NCI-H1417 treated with DMSO at 0.1 percent for 48 hours (cell line): ENCODE data around the gene MOCS1.

Source experiments
- DNase-seq: peaks from one replicate; lab custom pipeline; 2025; lab: John Stamatoyannopoulos, UW

The MOCS1 gene

DNA sequence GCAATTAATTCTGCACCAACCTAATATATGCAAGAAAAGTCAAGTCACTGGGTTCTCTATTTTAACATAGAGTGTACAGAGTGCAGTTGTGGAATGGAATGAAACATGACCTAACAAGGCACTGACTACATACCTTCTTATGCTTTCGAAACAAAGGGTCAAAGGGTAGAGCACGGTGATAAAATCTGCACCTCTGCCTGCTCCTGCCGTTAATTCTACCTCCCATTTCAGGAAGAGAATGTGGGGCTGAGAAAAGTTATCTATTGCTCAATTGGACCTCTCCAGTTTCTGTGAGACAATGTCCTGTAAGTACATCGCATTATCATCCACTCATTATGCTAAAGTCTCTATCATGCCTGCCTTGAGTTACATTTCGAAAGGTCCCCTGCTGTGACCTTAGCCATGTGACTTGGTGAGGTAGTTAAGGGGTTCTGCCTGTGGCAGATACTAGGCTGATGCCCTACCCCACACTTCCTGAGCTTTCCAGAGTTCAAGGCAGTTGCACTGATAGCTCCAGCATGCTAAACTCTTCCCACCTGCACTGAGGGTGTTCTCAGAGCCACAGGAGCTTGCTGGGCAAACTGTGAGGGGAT lies 14.0 kb upstream of the MOCS1 start:
- DNase-seq, result no peak

- DNase-seq, result no peak
Observed at GRCh38 chr6:39947611-39948068, 13.4 kb upstream of the MOCS1 start.

DNA sequence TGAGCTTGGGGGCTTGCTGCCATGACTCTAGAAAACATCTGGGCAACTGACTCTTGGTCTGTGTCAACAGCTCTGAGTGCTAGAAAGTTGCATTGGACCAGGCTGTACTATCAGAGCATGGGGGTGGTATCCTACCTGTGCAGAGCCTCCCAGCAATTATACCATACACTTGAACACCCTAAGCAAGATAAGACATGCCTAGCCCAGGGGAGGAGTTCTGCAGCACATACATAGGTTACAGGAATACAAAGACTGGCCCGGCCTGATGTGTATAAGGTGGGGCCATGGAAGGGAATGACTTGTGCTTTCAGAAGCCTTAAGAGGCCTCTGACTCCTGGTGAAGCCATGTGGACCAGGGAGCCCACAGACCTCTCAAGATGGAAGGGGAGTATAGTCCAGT lies 11.4 kb upstream of the MOCS1 start:
- DNase-seq, result no peak

- no peak for DNase-seq
Observed at GRCh38 chr6:39942903-39943580, 8.8 kb upstream of the MOCS1 start.

GRCh38 chr6:39941820-39942219 lies 7.6 kb upstream of the MOCS1 start:
- DNase-seq, result no peak

DNA sequence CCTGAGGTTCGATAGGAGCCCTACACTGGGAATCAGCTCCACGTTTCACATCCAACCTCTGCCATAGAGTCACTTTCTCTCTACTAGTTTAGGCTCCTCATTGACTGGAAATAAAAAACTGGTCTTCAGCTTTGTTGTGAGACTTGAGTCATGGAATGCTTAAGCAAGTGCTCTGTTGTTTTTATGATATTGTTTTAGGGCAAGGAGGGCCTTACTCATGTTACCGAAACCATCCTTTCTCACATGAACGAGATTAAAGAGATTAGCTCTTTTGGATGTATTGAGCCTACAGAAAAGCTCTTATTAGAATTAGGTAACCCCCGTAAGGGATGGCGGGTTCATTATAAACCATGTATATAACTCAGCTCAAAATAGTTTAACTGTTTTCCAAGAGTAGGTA lies 6.9 kb upstream of the MOCS1 start:
- DNase-seq, result no peak

- DNase-seq, result no peak
Observed at GRCh38 chr6:39938773-39939654, 4.8 kb upstream of the MOCS1 start.

DNA sequence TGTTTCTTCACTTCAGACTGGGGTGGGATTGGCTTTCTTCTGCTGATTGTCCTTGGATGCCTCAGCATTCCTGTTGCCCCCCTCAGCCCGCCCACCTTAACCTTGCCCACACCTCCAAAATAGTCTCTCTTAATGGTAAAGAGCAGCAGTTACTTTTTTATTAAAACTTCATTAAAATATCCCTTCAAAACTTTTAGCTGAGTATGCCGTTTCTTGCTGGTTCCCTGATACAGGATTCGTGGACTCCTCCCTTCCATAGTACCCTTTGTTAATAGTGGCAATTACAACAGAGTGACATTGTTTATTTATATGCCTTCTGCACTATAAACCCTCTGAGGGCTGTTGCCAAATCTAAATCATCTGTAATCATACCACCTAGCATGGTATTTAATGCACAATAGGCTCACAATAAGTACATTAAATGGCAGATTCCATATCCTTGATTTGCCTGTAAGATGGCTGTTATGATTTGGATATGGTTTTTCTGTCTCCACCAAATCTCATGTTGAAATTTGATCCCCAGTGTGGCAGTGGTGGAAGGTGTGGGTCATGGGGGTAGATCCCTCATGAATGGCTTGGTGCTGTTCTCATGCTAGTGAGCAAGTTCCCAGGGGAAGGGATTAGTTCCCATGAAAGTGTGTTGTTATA lies 3.5 kb upstream of the MOCS1 start:
- DNase-seq, result no peak

GRCh38 chr6:39936857-39937256 lies 2.6 kb upstream of the MOCS1 start:
- DNase-seq, result no peak

DNA sequence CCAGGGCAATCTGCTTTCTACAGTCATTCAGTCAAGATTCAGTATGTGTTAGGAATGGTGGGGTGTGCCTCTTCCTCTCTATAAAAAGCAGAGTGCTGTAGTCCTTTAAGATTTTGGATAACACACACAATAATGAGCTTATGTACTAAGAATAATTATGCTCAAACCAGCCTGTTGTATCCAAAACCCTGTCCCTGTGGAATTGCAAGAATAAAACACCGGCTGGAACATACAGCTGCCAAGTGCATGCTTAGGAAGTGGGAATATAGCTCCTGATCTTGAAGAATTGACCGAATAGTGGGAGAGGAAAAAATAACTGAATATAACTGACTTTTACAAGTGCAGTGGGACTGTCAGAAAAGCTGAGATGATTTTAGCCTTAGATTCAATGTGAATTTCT lies 979 bp upstream of the MOCS1 start:
- DNase-seq, result no peak

DNA sequence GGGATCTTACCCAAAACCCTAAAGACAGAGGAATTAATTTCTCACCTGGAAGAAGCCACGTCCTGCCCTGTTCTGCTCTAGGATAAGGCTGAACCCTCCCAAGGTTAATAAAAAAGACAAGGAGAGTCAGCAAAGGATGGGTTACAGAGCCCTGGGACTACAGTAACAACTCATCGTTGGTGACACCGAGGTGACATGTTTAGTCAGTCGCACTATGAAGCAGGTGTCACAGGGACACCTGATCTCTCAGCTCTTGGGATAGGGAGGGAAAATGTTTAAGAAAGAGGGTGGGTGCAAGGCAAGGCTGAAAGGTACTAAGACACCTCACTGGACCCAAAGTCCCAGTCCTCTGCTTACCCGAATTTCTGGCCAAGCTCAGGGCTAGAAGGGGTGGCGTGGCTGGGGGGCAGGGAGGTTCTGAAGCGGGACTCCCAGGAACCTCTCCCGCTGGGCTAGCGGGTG lies 562 bp downstream of the MOCS1 start:
- no peak for DNase-seq

GRCh38 chr6:39932386-39932910 lies 1.8 kb downstream of the MOCS1 start:
- DNase-seq, result no peak

- DNase-seq, result no peak
Observed at GRCh38 chr6:39931607-39932006, 2.7 kb downstream of the MOCS1 start.

DNA sequence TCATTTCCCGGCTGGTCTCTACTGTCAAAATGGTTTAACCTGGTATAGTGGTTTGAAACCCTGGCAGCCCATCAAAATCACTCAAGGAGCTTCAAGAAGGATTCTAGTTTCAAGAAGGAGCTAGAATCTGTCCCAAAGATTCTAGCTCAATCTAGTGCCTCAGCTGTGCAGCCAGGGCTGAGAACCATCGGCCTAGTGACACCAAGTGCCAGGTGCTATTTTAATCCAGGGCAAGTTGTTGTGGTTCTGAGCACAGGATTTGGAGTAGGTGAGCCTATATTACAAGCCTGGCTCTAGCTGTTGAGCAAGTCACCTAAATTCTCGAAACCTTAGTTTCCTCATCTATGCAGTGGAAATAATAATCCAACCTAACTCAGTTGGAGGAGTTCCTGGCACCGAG lies 3.7 kb downstream of the MOCS1 start:
- no peak for DNase-seq

DNA sequence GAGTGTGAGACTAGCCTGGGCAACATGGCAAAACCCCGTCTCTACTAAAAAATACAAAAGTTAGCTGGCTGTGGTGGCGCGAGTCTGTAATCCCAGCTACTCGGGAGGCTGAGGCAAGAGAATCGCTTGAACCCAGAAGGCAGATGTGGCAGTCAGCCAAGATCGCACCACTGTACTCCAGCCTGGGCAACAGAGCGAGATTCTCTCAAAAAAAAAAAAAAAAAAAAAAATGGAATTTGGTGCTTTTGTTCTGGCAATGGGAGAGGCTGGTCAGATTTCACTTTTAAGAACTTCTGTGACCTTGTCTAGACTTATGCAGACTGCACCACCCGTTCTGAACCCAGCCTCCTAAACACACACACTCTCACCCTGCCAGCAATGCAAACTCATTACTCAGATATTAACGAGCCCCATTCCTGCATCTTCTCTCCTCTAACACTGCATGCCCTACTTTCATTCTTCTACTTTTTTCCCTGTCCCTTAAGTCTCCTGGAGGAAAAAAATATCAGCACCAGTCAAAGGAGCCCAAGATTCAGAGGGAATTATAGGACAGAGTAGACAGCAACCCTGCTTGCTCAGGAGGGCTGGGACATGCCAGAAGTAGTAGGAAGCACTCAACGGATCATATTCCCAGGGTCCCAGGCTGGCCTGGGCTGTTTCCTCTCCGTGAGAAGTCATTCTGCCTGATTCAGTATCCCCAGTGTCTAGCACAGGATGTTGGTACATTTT lies 4.4 kb downstream of the MOCS1 start:
- no peak for DNase-seq

DNA sequence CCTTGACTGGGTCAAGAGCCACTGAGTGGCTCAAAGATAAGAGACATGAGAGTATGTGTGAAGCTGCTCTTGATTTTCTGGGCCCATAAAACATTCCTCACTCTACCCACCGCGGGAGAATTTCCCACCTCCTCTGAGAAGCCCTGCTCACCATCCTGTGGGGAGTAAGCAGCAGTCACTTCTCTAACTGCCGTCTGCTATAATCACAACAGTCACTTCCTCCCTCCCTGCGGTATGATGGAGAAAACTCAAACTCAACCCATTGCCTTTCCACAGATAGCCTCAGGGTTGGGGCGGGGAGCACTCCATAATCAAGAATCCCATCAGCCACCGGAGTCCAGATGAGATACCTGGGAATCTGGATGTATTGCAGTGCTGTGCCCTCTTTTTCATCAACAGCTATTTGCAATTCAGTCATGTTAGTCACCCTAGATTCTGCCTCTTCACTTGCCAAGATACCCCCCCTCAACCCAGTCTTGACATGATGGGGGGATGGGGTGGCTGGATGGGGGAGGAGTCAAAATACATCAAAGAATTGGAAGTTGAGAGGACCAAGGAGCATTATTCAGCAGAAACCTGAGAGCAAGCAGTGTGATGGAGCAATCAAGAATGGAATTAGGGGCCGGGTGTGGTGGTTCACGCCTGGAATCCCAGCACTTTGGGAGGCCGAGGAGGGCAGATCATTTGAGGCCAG lies 5.1 kb downstream of the MOCS1 start:
- DNase-seq, result no peak

- DNase-seq, result no peak
Observed at GRCh38 chr6:39927159-39927558, 7.1 kb downstream of the MOCS1 start.

DNA sequence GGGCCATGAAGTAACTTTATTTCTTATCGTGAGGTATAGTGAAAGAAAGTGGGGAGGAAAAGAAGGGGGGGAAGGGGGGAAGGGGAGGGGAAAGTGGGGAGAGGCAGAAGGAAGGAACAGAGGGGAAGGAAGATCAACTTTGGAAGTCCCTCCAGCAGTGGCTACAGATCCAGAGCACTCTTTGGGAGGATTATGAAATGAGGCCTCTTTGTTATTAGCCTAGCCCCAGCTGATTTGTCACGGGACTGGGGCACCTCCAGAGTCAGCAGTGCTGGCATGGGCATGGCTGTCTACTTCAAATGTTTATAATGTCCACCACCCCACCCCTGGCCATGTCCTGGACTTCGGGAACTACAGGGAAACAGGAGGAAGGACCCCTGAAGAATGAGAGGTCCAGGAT lies 7.6 kb downstream of the MOCS1 start:
- DNase-seq, result no peak

GRCh38 chr6:39925931-39926290 lies 8.4 kb downstream of the MOCS1 start:
- DNase-seq, result no peak

DNA sequence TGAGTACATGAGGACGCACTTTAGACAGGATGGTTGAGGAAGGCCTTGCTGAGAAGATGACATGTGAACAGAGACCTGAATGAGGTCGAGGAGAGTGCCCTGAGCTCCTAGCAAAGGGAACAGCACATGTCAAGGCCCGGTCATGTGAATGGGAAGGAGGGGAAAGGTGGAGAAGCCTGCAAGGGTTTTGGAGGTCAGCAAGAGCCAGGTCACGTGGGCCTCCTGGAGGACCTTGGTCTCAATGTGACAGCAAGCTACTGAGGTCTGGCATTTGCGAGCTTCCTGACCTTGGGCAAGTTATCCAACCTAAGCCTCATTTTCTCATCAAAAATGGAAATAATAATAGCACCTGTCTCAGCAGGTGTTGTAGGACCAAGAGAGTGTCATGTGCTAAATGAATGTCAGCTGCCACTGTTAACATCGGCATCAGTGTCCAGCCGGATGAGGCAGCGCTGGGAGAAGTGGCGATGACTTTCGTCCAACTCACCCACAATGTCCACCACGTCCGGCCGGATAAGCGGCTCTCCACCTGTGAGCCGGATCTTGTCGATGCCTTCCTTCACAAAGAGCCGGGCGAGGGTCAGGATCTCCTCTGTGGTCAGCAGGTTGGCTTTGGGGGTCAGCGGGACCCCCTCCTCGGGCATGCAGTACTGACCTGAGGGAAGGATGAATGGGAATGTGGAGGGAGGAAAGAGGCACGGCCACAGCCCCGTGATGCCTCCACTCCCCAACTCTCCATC lies 8.9 kb downstream of the MOCS1 start:
- no peak for DNase-seq
